Measurements from ENCODE around the gene AKT2.

Gene AKT2

GRCh38 chr19:40217027-40217810 lies 67.9 kb downstream of the AKT2 start:
- FAIRE-seq = no peak

- no peak for FAIRE-seq
Observed at GRCh38 chr19:40216777-40217026, 68.4 kb downstream of the AKT2 start.

- FAIRE-seq = no peak
Observed at GRCh38 chr19:40216013-40216776, 69.0 kb downstream of the AKT2 start.

GRCh38 chr19:40214936-40215335 lies 70.2 kb downstream of the AKT2 start:
- no peak for FAIRE-seq

GRCh38 chr19:40213882-40214570 lies 71.1 kb downstream of the AKT2 start:
- no peak for FAIRE-seq

GRCh38 chr19:40213251-40213829 lies 71.8 kb downstream of the AKT2 start:
- no peak for FAIRE-seq

- no peak for FAIRE-seq
Observed at GRCh38 chr19:40210889-40211288, 74.3 kb downstream of the AKT2 start.

- no peak for FAIRE-seq
Observed at GRCh38 chr19:40208602-40209001, 76.5 kb downstream of the AKT2 start.

- no peak for FAIRE-seq
Observed at GRCh38 chr19:40205760-40206159, 79.4 kb downstream of the AKT2 start.

GRCh38 chr19:40204381-40204780 lies 80.8 kb downstream of the AKT2 start:
- no peak for FAIRE-seq

- no peak for FAIRE-seq
Observed at GRCh38 chr19:40200341-40201099, 84.6 kb downstream of the AKT2 start.

GRCh38 chr19:40198272-40198990 lies 86.7 kb downstream of the AKT2 start:
- no peak for FAIRE-seq

- no peak for FAIRE-seq
Observed at GRCh38 chr19:40193587-40193849, 91.6 kb downstream of the AKT2 start.

GRCh38 chr19:40192758-40193586 lies 92.2 kb downstream of the AKT2 start:
- no peak for FAIRE-seq

- FAIRE-seq = no peak
Observed at GRCh38 chr19:40191836-40192646, 93.1 kb downstream of the AKT2 start.

GRCh38 chr19:40190891-40191835 lies 94.0 kb downstream of the AKT2 start, which contains the start of gene MAP3K10:
MAP3K10 (plus strand) TSS chr19:40191426; CDS start chr19:40192032, 606 bp downstream.
- FAIRE-seq = no peak

GRCh38 chr19:40184273-40184672 lies 100.9 kb downstream of the AKT2 start:
- no peak for FAIRE-seq

All from colon (tissue), 2 donors.